ENCODE measurements around the gene RRBP1.

- TF ChIP-seq, protein P1, sequence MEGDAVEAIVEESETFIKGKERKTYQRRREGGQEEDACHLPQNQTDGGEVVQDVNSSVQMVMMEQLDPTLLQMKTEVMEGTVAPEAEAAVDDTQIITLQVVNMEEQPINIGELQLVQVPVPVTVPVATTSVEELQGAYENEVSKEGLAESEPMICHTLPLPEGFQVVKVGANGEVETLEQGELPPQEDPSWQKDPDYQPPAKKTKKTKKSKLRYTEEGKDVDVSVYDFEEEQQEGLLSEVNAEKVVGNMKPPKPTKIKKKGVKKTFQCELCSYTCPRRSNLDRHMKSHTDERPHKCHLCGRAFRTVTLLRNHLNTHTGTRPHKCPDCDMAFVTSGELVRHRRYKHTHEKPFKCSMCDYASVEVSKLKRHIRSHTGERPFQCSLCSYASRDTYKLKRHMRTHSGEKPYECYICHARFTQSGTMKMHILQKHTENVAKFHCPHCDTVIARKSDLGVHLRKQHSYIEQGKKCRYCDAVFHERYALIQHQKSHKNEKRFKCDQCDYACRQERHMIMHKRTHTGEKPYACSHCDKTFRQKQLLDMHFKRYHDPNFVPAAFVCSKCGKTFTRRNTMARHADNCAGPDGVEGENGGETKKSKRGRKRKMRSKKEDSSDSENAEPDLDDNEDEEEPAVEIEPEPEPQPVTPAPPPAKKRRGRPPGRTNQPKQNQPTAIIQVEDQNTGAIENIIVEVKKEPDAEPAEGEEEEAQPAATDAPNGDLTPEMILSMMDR (IDR thresholded peaks at IDR 0.05) = no peak
- no peak for TF ChIP-seq POLR2A (IDR thresholded peaks at IDR 0.05)
Observed at GRCh38 chr20:17671565-17671964, 10.5 kb downstream of the RRBP1 start.
